Measurements from ENCODE around the gene TRIM27.
"Not testable (repeated sequence)": the region's sequence is repeated elsewhere in the genome, so short reads cannot be mapped to it uniquely, and the experiment has no call there.

The TRIM27 gene

GRCh38 chr6:28862077-28862476 is 61.7 kb downstream of the TRIM27 start:
- DNase-seq = no peak

- DNase-seq = no peak
These were observed 62.4 kb downstream of the TRIM27 start for GRCh38 chr6:28861339-28861738.

- no peak for DNase-seq
These were observed 63.2 kb downstream of the TRIM27 start for GRCh38 chr6:28860581-28860980.

- no peak for DNase-seq
These were observed 64.8 kb downstream of the TRIM27 start for GRCh38 chr6:28858963-28859362.

- DNase-seq = no peak
These were observed 67.2 kb downstream of the TRIM27 start for GRCh38 chr6:28856620-28857005.

GRCh38 chr6:28854405-28854804 is 69.4 kb downstream of the TRIM27 start:
- DNase-seq = not testable (repeated sequence)

Data from NCI-H1436 treated with DMSO at 0.1 percent for 48 hours (cell line).